Measurements from ENCODE around the gene CHRNA4. TPM values are rescaled to one million over a fixed set of nuclear protein-coding genes. Genes with fewer than 3 reads are reported as not detected.

Gene CHRNA4
- total and polyA plus RNA-seq, 9 of the 15 experiments (the other 6 are each of a cell fraction or from before 2014, with no cell fraction given): not detected

DNA sequence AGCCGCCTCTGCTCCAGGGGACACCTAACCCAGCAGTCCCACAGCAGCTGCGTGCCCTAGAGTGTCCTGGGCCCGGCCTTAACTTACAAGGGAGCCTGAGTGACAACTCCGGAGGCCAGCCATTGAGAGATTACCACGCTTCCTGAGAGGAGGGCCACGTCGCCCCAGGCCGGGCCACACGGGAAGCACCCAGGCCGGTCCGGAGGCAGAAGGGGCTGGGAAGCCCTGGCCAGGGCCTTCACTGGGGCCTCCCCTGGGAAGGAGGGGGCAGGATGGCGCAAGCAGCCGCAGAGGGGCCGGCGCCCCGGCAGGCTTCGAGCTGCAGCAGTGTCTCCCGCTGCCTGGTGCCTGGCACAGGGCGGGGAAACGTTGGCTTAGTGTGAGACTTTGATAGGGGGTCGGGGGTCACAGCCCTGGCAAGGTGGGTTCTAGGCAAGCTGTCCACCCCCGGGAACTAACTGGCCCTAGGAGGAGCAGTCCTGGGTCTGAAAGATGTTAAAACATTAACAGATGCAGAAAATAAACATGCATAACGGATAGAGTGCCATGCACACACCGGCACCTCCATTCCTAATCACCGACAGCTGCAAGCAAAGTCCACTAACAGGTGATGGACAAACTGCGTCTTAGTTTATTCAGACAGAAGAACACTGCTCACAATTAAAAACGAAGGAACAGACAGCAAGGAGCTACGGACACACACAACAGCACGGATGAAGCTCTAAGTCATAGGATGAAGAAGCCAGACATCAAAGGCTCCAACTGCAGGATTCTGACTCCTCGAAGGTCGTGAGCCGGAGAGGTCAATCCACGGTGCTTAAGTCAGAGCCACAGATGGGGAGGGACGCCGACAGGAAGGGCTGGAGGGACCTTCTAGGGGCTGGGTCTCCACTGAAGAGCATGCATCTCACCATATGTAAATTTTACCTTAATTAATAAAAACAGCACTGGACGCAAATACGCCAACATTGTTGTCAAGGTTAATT is 17.4 kb downstream of the CHRNA4 start:
- Histone ChIP-seq H3K27me3 (ENCODE audit: control insufficient read depth in 2 of 2, insufficient read depth in 2 of 2, low read length in 2 of 2) (peaks cover 43 to 75% of the 10 kb centered on the region in 2 experiments; a peak in 4 of 5 replicates), H3K9ac (ENCODE audit: insufficient read depth in 1 of 2, low read depth in 2 of 2, low read length in 2 of 2) (no peak overlapping the region), H3K4me1 (replicated peaks in 1 of 2; ENCODE audit: control insufficient read depth in 2 of 2, insufficient read depth in 2 of 2, low read length in 2 of 2) (peaks cover 0 to 37% of the 10 kb centered on the region in 2 experiments; a peak in 2 of 5 replicates), H3K4me3 (no peak overlapping the region), H3K27ac (ENCODE audit: extremely low read depth, low read depth, low read length) (no peak overlapping the region), H3K36me3 (ENCODE audit: control insufficient read depth, insufficient read depth, low read length) (no peaks in the 10 kb centered on the region), H4K20me1 (replicated peaks; ENCODE audit: control insufficient read depth, insufficient read depth, low read length) (no peaks in the 10 kb centered on the region; the same call in none of the 2 replicates), H3K79me2 (ENCODE audit: control insufficient read depth, insufficient read depth, low read length) (no peaks in the 10 kb centered on the region), H3K9me1 (ENCODE audit: control insufficient read depth, insufficient read depth, low read length) (no peaks in the 10 kb centered on the region), H3K4me2 (ENCODE audit: insufficient read depth, low read length) (no peak overlapping the region), H3K9me3 (replicated peaks; ENCODE audit: control insufficient read depth, insufficient read depth, low read depth, low read length) (peaks cover 2% of the 10 kb centered on the region; the same call in 1 of the 2 replicates), H2AFZ (ENCODE audit: low read depth, low read length) (no peak overlapping the region)
- in situ Hi-C loops (cut with MboI) (no loop called here), intact Hi-C loops (cut with micrococcal nuclease) (no loop called here)
- ChIA-PET CTCF (ENCODE audit: low intra/inter-chr PET ratio) (no interaction called here), POLR2A (interaction anchor here (0.6 to 0.9 kb wide), 2 partner anchors 56 to 859 kb away, joined by 3 read pairs; no protein-coding TSS in a partner anchor)
- DNase-seq (ENCODE audit: extremely low read depth in 1 of 4, low spot score in 3 of 4) (no peak), ATAC-seq (no peak), FAIRE-seq (no peak)
- BruUV-seq (replicated peaks): no TSS peak
- 3% methylated on average over 30 of the region's 37 CpGs for whole genome bisulfite sequencing (ENCODE audit: insufficient coverage, low coverage, missing lambda C conversion rate)
- TF ChIP-seq BACH1 (tag; IDR thresholded peaks at IDR 0.05) (no peak), HSF4 (CRISPR knock-in tag; IDR thresholded peaks at IDR 0.05; ENCODE audit: borderline replicate concordance) (no peak), RCOR1 (IDR thresholded peaks at IDR 0.05; ENCODE audit: borderline replicate concordance in 1 of 2, low read depth in 2 of 2, low read length in 2 of 2) (no peak), ZNF561 (CRISPR knock-in tag; conservative IDR thresholded peaks at IDR 0.05) (no peak), U2AF1 (optimal IDR thresholded peaks at IDR 0.05; ENCODE audit: low read depth, low read length) (no peak), TCF7L2 (IDR thresholded peaks at IDR 0.05; ENCODE audit: low read depth, low read length) (no peak), TAF9B (IDR thresholded peaks at IDR 0.05; ENCODE audit: partially characterized antibody) (no peak)
- TF ChIP-seq, protein P1, sequence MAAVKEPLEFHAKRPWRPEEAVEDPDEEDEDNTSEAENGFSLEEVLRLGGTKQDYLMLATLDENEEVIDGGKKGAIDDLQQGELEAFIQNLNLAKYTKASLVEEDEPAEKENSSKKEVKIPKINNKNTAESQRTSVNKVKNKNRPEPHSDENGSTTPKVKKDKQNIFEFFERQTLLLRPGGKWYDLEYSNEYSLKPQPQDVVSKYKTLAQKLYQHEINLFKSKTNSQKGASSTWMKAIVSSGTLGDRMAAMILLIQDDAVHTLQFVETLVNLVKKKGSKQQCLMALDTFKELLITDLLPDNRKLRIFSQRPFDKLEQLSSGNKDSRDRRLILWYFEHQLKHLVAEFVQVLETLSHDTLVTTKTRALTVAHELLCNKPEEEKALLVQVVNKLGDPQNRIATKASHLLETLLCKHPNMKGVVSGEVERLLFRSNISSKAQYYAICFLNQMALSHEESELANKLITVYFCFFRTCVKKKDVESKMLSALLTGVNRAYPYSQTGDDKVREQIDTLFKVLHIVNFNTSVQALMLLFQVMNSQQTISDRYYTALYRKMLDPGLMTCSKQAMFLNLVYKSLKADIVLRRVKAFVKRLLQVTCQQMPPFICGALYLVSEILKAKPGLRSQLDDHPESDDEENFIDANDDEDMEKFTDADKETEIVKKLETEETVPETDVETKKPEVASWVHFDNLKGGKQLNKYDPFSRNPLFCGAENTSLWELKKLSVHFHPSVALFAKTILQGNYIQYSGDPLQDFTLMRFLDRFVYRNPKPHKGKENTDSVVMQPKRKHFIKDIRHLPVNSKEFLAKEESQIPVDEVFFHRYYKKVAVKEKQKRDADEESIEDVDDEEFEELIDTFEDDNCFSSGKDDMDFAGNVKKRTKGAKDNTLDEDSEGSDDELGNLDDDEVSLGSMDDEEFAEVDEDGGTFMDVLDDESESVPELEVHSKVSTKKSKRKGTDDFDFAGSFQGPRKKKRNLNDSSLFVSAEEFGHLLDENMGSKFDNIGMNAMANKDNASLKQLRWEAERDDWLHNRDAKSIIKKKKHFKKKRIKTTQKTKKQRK (IDR thresholded peaks at IDR 0.05; ENCODE audit: borderline replicate concordance, low read depth, low read length): no peak
- TF ChIP-seq, protein P2, sequence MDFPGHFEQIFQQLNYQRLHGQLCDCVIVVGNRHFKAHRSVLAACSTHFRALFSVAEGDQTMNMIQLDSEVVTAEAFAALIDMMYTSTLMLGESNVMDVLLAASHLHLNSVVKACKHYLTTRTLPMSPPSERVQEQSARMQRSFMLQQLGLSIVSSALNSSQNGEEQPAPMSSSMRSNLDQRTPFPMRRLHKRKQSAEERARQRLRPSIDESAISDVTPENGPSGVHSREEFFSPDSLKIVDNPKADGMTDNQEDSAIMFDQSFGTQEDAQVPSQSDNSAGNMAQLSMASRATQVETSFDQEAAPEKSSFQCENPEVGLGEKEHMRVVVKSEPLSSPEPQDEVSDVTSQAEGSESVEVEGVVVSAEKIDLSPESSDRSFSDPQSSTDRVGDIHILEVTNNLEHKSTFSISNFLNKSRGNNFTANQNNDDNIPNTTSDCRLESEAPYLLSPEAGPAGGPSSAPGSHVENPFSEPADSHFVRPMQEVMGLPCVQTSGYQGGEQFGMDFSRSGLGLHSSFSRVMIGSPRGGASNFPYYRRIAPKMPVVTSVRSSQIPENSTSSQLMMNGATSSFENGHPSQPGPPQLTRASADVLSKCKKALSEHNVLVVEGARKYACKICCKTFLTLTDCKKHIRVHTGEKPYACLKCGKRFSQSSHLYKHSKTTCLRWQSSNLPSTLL (IDR thresholded peaks at IDR 0.05): no peak

All from K562 (cell line).